ENCODE data around the gene RPS17. TPM values are rescaled to one million over a fixed set of nuclear protein-coding genes. Genes with fewer than 3 reads are reported as not detected.

The RPS17 gene
- total RNA-seq, 2 donors from 2014 or later = 2,812 to 2,932 TPM

DNA sequence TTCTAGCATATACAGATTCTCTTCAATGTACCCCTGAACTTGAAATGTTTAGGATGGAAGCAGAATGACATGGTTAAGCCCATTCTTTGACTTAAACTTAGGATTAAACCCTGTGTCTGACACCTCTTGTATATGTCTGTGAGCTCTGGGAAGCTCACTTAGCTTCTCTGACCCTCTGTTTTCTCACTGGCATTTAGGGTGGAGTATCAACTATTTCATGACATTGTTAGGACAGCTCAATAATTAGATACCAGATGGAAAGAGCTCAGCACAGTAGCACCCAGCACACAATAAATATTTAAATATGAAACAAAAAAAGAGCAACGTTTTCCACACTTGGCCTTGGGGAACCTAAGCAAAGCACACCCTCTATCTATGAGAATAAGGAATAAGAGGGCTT is 18.2 kb upstream of the RPS17 start:
- no peak overlapping the region for H3K4me3 Mint-ChIP-seq
- DNase-seq (no peak), ATAC-seq (replicated peaks in 1 of 2) (no peak)
- no peaks in the 10 kb centered on the region for H3K4me1 Mint-ChIP-seq (ENCODE audit: low read depth)
- no peak overlapping the region for H3K27ac Mint-ChIP-seq
- H3K36me3 Mint-ChIP-seq (ENCODE audit: insufficient read depth in 2 of 2) = no peaks in the 10 kb centered on the region
- no peaks in the 10 kb centered on the region for H3K9me3 Mint-ChIP-seq
- no peaks in the 10 kb centered on the region for H3K27me3 Mint-ChIP-seq (ENCODE audit: low read depth)

- Mint-ChIP-seq H3K4me3 (no peak overlapping the region), H3K27ac (no peak overlapping the region), H3K36me3 (ENCODE audit: insufficient read depth in 2 of 2) (no peaks in the 10 kb centered on the region), H3K9me3 (no peaks in the 10 kb centered on the region), H3K27me3 (ENCODE audit: low read depth) (peaks cover 15% of the 10 kb centered on the region), H3K4me1 (ENCODE audit: low read depth) (no peaks in the 10 kb centered on the region)
- DNase-seq (no peak), ATAC-seq (replicated peaks in 1 of 2) (no peak)
These were observed 16.2 kb upstream of the RPS17 start for GRCh38 chr15:82556315-82557035.

DNA sequence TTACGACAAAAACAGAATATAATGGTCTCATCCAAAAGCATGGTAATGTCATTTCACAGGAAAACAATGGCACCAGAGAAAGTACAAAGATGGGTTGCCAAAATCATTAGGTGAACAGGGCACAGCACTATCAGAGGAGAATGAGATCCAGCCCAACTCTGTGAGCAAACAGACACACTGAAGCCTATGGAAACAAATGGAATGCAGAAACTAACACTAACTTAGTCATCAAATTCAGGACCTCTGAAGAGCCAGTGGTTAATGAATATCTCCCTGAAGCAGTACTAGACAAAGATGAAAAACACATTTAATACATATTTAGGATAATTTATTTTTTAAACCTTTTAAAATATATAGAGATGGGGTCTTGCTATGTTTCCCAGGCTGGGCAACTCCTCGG is 14.6 kb upstream of the RPS17 start:
- H3K27ac Mint-ChIP-seq = no peak overlapping the region
- no peaks in the 10 kb centered on the region for H3K9me3 Mint-ChIP-seq
- no peak overlapping the region for H3K4me3 Mint-ChIP-seq
- H3K27me3 Mint-ChIP-seq (ENCODE audit: low read depth) = peaks cover 25% of the 10 kb centered on the region
- peaks cover 8% of the 10 kb centered on the region for H3K4me1 Mint-ChIP-seq (ENCODE audit: low read depth)
- H3K36me3 Mint-ChIP-seq (ENCODE audit: insufficient read depth in 2 of 2) = no peaks in the 10 kb centered on the region
- DNase-seq (no peak), ATAC-seq (replicated peaks in 1 of 2) (no peak)

- no peak overlapping the region for H3K27ac Mint-ChIP-seq
- ATAC-seq (replicated peaks in 1 of 2) (no peak), DNase-seq (no peak)
- H3K4me1 Mint-ChIP-seq (ENCODE audit: low read depth) = peaks cover 8% of the 10 kb centered on the region
- H3K9me3 Mint-ChIP-seq = no peaks in the 10 kb centered on the region
- peaks cover 26% of the 10 kb centered on the region for H3K27me3 Mint-ChIP-seq (ENCODE audit: low read depth)
- H3K4me3 Mint-ChIP-seq = no peak overlapping the region
- no peaks in the 10 kb centered on the region for H3K36me3 Mint-ChIP-seq (ENCODE audit: insufficient read depth in 2 of 2)
These were observed 14.1 kb upstream of the RPS17 start for GRCh38 chr15:82554351-82554750.

- DNase-seq = no peak
- Mint-ChIP-seq H3K27ac (no peak overlapping the region), H3K27me3 (ENCODE audit: low read depth) (peaks cover 26% of the 10 kb centered on the region), H3K4me3 (no peak overlapping the region), H3K4me1 (ENCODE audit: low read depth) (peaks cover 8% of the 10 kb centered on the region), H3K36me3 (ENCODE audit: insufficient read depth in 2 of 2) (no peaks in the 10 kb centered on the region), H3K9me3 (no peaks in the 10 kb centered on the region)
- ATAC-seq (replicated peaks in 1 of 2) = no peak
These were observed 13.6 kb upstream of the RPS17 start for GRCh38 chr15:82553846-82554245.

DNA sequence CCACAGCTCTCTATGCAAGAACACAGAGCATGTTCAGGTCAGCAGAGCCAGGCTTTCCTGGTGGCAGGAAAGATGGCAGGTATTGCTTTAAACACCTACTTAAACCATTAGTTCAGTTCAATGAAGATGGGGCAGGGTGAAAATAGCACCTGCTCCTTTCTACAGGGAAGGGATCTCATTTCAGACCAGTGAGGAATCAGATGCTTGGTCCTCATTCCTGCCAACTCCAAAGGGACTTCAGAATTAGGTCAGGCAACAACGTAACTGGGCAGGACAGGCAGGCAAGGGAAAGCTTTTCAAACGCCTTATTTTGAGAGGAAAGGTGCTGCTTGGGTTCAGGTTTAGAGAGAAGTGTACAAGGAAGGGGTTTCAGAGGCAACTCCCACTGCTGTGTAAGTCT is 12.6 kb upstream of the RPS17 start:
- Mint-ChIP-seq H3K4me1 (ENCODE audit: low read depth) (peaks cover 14% of the 10 kb centered on the region), H3K36me3 (ENCODE audit: insufficient read depth in 2 of 2) (no peaks in the 10 kb centered on the region), H3K27me3 (ENCODE audit: low read depth) (peaks cover 26% of the 10 kb centered on the region), H3K9me3 (no peaks in the 10 kb centered on the region), H3K27ac (no peak overlapping the region), H3K4me3 (no peak overlapping the region)
- DNase-seq = no peak
- ATAC-seq (replicated peaks in 1 of 2) = no peak

GRCh38 chr15:82551646-82552247 is 11.5 kb upstream of the RPS17 start:
- ATAC-seq (replicated peaks in 1 of 2) (no peak), DNase-seq (no peak)
- Mint-ChIP-seq H3K27me3 (ENCODE audit: low read depth) (peaks cover 26% of the 10 kb centered on the region), H3K4me1 (ENCODE audit: low read depth) (peaks cover 14% of the 10 kb centered on the region), H3K9me3 (no peaks in the 10 kb centered on the region), H3K4me3 (no peak overlapping the region), H3K36me3 (ENCODE audit: insufficient read depth in 2 of 2) (no peaks in the 10 kb centered on the region), H3K27ac (no peak overlapping the region)

- Mint-ChIP-seq H3K27me3 (ENCODE audit: low read depth) (peaks cover 26% of the 10 kb centered on the region), H3K4me3 (no peak overlapping the region), H3K36me3 (ENCODE audit: insufficient read depth in 2 of 2) (no peaks in the 10 kb centered on the region), H3K4me1 (ENCODE audit: low read depth) (peaks cover 14% of the 10 kb centered on the region), H3K9me3 (no peaks in the 10 kb centered on the region), H3K27ac (no peak overlapping the region)
- peak in 1 of 2 donors; percentile 5 for ATAC-seq (replicated peaks in 1 of 2)
- no peak for DNase-seq
These were observed 9.0 kb upstream of the RPS17 start for GRCh38 chr15:82549199-82549665.

- DNase-seq = peak; percentile 52 to 62
- Mint-ChIP-seq H3K9me3 (no peaks in the 10 kb centered on the region), H3K4me3 (no peak overlapping the region), H3K27ac (no peak overlapping the region), H3K27me3 (ENCODE audit: low read depth) (peaks cover 26% of the 10 kb centered on the region), H3K4me1 (ENCODE audit: low read depth) (peaks cover 14% of the 10 kb centered on the region), H3K36me3 (ENCODE audit: insufficient read depth in 2 of 2) (no peaks in the 10 kb centered on the region)
- ATAC-seq (replicated peaks in 1 of 2) = peak; percentile 87 to 92
These were observed 8.4 kb upstream of the RPS17 start for GRCh38 chr15:82548700-82549099.

GRCh38 chr15:82545478-82545877 is 5.2 kb upstream of the RPS17 start:
- peaks cover 17% of the 10 kb centered on the region for H3K4me1 Mint-ChIP-seq (ENCODE audit: low read depth)
- H3K9me3 Mint-ChIP-seq = no peaks in the 10 kb centered on the region
- ATAC-seq (replicated peaks in 1 of 2) (no peak), DNase-seq (no peak)
- peaks cover 7% of the 10 kb centered on the region for H3K27me3 Mint-ChIP-seq (ENCODE audit: low read depth)
- no peak overlapping the region for H3K27ac Mint-ChIP-seq
- H3K4me3 Mint-ChIP-seq = no peak overlapping the region
- no peaks in the 10 kb centered on the region for H3K36me3 Mint-ChIP-seq (ENCODE audit: insufficient read depth in 2 of 2)

- H3K4me3 Mint-ChIP-seq = no peak overlapping the region
- no peaks in the 10 kb centered on the region for H3K9me3 Mint-ChIP-seq
- DNase-seq = no peak
- no peak for ATAC-seq (replicated peaks in 1 of 2)
- no peak overlapping the region for H3K27ac Mint-ChIP-seq
- H3K4me1 Mint-ChIP-seq (ENCODE audit: low read depth) = peaks cover 13% of the 10 kb centered on the region
- peaks cover 0 to 2% of the 10 kb centered on the region in 2 donors for H3K36me3 Mint-ChIP-seq (ENCODE audit: insufficient read depth in 2 of 2)
- peaks cover 3% of the 10 kb centered on the region for H3K27me3 Mint-ChIP-seq (ENCODE audit: low read depth)
These were observed 4.7 kb upstream of the RPS17 start for GRCh38 chr15:82545002-82545401.

DNA sequence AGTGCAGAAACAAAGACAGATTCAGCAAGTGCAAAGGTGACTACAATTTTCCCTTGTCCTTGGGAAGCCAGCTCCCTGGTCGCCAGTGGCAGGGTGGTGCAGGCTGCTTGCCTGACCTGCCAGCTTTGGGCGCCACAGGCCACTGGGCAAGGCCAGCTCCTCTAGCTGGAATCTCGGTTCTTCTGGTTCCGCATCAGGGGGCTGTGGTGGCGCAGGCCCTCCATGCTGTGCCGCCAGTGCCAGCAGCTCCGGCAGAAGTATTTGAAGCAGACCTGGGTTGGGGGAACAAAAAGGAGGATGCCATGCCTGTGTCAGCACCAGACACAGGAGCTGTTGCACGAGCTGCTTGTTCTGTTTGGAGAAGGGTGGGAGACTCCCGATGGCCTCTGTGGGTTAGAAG is 4.2 kb upstream of the RPS17 start:
- H3K27me3 Mint-ChIP-seq (ENCODE audit: low read depth) = no peaks in the 10 kb centered on the region
- no peak overlapping the region for H3K4me3 Mint-ChIP-seq
- H3K36me3 Mint-ChIP-seq (ENCODE audit: insufficient read depth in 2 of 2) = peaks cover 2 to 5% of the 10 kb centered on the region in 2 donors

DNA sequence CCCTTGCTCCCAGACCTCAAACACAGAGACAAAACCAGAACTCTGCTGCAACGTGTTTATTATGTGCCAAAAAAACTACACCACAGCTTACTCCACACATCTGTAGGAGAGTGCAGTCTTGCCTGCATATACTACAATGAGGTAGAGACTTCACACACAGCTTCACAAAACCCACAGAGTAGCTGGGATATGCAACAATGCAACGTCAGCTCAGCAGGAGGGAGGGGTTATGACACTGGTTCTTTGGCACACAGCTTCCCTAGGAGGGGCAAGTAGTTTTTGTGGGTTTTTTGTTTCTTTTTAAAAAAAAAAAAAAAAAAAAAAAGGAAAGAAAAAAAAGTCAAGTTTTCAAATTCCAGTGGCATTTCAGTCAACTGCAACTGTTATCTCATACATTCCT is 2.9 kb upstream of the RPS17 start:
- H3K27me3 Mint-ChIP-seq (ENCODE audit: low read depth) = no peaks in the 10 kb centered on the region
- DNase-seq (no peak), ATAC-seq (replicated peaks in 1 of 2) (no peak)
- H3K9me3 Mint-ChIP-seq = no peaks in the 10 kb centered on the region
- no peak overlapping the region for H3K27ac Mint-ChIP-seq
- peaks cover 19% of the 10 kb centered on the region for H3K4me1 Mint-ChIP-seq (ENCODE audit: low read depth)
- H3K36me3 Mint-ChIP-seq (ENCODE audit: insufficient read depth in 2 of 2) = peaks cover 11 to 18% of the 10 kb centered on the region in 2 donors
- H3K4me3 Mint-ChIP-seq = no peak overlapping the region

More for the DNA sequence above, 4.2 kb upstream of the RPS17 start:
- DNase-seq = no peak
- Mint-ChIP-seq H3K9me3 (no peaks in the 10 kb centered on the region), H3K4me1 (ENCODE audit: low read depth) (peaks cover 13% of the 10 kb centered on the region), H3K27ac (no peak overlapping the region)
- no peak for ATAC-seq (replicated peaks in 1 of 2)
